Umbilical cord (tissue), 2 donors: Measurements from ENCODE around the gene GABARAPL2. TPM values are rescaled to one million over a fixed set of nuclear protein-coding genes. Genes with fewer than 3 reads are reported as not detected.

ENCODE experiments used
- DNase-seq: peaks from one replicate; pipeline ENCODE4 v3.0.0-alpha.2; 2015; ENCODE audit warnings: low spot score
- total RNA-seq: library from RNA; depleted of rRNA; stranded (reverse); fragments of >200 nt; gene quantifications from one replicate; pipeline ENCODE4 v1.2.3, GENCODE V29; 2014; ENCODE audit warnings: low replicate concordance; ENCODE audit not compliant: insufficient read depth

GABARAPL2 gene
- total RNA-seq, 1 donor from 2014 or later: 99.7 TPM

- no peak for DNase-seq
These were observed 13.2 kb upstream of the GABARAPL2 start for GRCh38 chr16:75552951-75553350.

DNA sequence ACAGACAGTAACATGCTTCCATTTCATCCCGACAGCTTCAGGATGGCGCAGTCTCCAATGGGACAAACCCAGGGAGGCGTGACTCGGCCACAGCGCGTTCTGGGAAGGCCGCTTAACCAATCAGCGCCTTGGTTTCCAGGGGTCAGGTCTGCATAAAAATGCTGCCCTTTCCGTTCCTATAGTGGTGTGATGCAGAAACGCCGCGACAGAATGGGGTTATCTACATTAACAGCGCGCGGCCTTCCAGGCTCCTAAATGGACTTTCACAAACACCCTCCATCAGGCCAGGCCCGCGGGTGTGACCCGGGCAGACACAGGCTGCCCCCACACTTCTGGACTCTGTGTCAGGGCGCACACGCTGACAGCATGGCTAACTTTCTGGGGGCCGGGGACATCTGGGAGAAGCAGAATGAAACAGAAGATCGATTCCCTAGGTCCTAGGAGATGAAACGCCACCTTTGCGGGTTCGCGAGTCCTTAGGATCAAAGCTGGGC is 10.9 kb upstream of the GABARAPL2 start:
- DNase-seq: peak; percentile 97

DNA sequence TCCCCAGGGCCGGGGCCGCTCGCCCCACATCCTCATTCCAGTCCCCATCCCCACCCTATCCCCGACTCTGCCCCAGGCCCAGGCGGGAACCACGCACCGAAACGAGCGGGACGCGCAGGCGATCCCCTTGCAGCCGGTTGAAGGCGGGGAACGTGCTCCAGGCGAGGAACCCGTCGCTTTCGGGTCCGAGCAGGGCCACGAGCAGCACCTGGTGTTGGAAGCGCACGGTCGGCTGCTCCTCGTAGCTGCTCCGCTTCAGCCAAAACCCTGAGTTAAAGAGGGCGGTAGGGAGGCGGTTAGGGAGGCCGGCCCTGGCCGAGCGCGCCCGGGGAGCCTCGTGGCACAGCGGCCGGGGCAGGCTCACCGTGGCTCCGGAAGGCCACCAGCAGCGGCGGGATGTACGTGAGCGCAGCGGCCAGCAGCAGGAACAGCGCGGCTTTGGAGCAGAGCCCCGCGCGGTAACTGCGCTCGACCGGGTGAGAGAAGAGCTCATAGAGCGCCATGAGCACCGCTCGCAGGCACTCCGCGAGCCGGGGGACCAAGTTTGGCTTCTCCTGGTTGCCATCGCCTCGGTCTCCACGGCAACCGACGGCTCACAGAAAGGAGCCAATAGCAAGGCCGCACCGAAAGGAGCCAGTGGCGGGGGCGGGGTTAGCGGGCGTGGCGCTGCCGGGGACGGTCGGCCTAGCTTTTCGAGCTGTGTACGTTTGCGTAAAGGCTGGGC is 10.3 kb upstream of the GABARAPL2 start, which contains the start of gene TMEM231:
TMEM231 (minus strand) TSS at position 546 of the 724 bp plus-strand sequence; CDS start at position 503, 43 bp downstream.
- peak; percentile 98 for DNase-seq

GRCh38 chr16:75556431-75556950 is 9.7 kb upstream of the GABARAPL2 start:
- DNase-seq: no peak

- DNase-seq: no peak
These were observed 7.3 kb upstream of the GABARAPL2 start for GRCh38 chr16:75558846-75559401.

DNA sequence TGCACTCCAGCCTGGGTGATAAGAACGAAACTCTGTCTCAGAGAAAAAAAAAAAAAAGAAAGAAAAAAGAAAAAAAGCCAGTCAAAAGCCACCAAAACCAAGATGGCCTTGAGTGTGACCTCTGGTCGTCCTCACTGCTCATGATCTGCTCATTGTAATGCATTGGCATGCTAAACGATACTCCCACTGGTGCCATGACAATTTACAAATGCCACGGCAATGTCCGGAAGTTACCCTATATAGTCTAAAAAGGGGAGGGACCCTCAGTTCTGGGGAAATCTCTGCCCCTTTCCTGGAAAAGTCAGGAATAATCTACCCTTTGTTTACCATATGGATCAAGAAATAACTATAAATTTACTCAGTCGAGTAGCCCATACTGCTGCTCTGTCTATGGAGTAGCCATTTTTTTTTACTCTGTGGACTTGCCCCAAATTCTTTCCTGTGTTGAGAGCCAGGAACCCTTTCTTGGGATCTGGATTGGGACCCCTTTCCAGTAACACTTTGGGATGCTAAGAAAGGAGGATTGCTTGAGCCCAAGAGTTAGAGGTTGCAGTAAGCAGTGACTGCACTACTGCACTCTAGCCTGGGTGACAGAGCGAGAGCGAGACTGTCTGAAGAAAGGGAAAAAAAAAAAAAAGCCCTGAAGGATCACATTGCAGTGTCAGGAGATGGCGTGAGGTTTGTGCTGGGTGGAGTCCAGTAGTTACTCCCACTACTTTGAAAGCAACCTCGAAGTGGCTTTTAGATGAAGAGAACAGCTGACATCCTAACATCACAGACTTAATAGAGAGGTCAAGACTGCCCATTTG is 6.4 kb upstream of the GABARAPL2 start:
- peak; percentile 48 for DNase-seq

DNA sequence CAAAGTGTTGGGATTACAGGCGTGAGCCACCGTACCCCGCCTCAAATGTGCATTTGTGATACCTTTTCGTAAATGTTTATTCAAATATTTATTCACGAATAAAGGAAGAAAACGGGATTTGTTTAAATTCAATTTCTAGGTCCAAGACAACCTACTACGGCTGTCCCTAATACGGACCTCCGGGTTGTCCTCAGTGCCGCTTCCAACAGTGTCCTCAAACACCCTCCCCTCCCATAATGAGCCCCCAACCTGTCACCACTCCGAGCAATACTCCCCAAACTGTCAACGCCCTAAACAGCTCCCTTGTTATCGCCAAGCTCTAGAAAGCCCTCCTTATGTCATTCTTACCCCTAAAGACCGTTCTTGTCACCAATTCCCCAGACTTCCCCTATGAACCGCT is 539 bp upstream of the GABARAPL2 start:
- DNase-seq: no peak

DNA sequence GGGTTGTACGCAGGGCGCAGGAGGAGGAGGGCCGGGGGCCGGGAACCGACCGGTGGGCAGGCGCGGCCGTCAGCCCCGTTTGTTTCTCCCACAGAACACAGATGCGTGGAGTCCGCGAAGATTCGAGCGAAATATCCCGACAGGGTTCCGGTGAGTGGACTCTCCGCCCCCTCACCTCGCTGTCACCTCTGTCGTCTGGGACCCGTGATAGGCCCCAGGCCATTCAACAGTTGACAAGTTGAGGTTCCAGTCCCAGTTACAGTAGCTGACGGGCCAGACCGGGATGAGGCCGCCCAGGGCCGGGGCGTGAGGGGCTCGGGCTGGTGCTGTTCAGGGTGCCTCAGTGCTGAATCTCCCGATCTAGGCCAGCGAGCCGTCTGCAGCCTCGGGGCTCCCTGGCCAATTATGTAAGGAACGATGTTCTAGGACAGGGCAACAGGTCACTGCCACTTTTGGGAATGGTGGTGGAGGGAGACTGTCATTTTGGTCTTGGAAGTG is 628 bp downstream of the GABARAPL2 start:
- no peak for DNase-seq

GRCh38 chr16:75567911-75568310 is 1.7 kb downstream of the GABARAPL2 start:
- DNase-seq: no peak

- DNase-seq: no peak
These were observed 4.4 kb downstream of the GABARAPL2 start for GRCh38 chr16:75570396-75571065.

- DNase-seq: no peak
These were observed 6.8 kb downstream of the GABARAPL2 start for GRCh38 chr16:75572864-75573542.

DNA sequence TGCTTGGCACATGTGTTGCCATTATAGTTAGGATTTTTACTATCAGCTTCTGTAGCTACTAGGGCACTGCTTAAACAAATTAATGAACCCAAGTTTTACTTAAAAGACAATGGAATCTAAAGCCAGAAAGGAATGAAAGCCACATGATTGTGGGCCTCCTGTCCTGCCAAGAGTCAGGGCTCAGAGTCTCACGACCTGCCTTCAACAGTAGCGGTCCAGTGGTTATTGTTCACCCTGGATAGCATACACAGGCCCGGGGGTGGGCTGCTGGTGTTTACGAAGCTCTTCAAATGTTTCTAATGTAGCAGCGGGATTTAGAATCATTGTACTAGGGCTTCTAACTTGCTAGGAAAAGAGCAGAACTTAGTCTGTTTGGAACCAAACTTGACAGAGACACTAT is 7.8 kb downstream of the GABARAPL2 start:
- DNase-seq: no peak

DNA sequence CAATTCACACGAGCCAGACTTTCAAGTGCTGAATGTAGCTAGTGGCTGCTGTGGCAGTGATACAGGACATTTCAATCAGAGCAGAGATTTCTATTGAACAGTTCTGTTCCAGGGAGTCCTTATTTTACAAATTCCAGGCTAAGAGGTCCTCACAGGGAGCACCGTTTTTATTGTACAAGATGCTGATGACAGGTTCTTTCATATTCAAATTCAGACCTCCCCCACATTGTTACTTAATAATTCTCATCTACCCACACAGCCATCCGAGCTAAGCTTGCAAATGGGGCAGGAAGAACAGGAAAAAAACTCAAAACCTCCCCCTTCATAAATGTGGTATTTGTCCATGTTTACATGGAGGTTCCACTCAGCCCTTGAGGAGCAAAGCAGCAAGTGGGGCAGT is 9.8 kb downstream of the GABARAPL2 start:
- DNase-seq: no peak

DNA sequence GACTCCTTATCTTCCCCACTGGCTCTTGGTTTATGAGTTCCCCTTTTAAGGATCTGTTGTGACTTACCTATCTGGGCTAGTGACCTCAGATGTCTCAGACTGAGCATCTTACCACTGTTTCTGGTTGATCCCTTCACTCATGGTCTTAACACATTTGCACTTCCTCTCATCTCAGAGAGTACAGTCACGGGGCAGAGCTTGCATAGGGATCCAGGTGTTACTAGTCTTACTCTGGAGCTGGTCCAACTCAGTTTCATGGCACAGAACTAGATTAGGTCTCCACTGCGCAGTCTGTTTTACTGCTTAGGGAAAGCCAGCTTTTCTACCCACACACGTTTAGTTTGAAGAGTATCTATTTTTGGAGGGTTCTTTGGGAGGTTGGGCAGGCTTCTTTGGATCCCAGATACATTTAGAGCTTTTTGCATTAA is 10.2 kb downstream of the GABARAPL2 start:
- DNase-seq: no peak

DNA sequence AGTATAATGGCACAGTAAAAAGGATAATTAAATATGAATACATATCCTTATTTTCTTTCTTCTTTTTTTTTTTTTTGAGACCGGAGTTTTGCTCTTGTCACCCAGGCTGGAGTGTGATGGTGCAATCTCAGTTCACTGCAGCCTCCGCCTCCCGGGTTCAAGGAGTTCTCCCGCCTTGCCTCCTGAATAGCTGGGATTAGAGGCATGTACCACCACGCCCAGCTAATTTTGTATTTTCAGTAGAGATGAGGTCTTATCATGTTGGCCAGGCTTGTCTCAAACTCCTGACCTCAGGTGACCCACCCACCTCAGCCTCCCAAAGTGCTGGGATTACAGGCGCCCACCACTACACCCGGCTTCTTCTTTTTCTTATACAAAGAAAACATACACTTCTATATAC is 12.0 kb downstream of the GABARAPL2 start:
- DNase-seq: no peak

DNA sequence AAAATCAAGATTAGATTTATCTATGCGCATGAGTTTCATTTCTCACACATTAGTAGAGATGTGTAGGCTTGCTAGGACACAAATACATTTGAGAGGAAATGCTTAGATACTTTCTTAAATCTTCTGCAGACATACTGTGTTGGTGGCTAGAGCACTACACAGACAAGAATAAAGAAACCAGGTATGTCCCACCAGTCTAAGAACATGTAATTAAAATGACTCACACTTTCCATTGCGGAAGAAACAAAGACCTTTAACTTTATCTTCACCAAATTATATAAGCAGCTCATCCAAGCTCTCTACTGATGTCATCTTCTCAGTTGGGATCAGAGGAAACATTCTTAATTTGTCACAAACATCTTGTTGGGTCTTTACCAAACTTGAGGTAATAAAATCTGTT is 12.5 kb downstream of the GABARAPL2 start:
- no peak for DNase-seq

DNA sequence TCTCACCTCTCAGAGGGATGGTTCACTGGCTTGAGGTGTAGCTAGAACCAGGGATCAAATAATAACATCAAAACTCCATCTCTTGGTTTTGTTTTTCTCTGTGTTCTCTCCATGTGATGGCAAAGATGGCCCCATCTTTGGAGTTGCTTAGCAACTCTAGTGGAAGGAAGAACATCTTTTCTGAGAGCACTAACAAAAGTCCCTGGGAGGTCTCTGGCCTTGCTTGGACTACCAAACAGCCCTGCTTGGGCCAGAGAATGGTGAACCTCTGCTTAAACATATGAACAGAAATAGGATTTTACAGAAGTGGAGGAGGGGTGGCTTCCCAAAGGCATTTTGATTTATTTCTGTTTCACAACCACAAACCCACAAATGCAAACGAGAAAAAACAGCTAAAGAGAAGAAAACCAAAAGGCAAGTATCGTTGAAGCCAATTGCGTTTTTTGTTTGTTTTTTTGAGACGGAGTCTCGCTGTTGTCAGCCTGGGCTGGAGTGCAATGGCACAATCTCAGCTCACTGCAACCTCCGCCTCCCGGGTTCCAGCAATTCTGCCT is 13.2 kb downstream of the GABARAPL2 start:
- DNase-seq: no peak

- no peak for DNase-seq
These were observed 17.9 kb downstream of the GABARAPL2 start for GRCh38 chr16:75584108-75584507.

GRCh38 chr16:75588716-75589115 is 22.5 kb downstream of the GABARAPL2 start:
- no peak for DNase-seq

GRCh38 chr16:75589306-75589705 is 23.1 kb downstream of the GABARAPL2 start:
- no peak for DNase-seq
